Measurements from ENCODE around the gene WFS1.

WFS1 gene

DNA sequence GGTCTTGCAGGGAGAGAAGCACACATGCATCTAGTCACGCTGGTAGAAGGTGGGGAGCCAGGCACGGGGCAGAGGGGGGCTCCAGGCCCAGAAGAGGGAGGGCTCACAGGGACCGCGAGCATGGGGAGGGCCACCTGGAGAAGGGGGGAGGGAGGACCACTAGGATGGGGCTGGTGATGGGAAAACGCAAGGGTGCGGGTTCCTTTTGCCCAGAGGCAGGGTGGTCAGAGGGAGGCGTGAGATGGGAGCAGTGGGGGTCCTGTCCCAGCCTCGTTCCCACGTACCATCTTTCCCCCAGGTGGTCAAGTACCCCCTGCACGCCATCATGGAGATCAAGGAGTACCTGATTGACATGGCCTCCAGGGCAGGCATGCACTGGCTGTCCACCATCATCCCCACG, 30.7 kb downstream of the WFS1 start:
- no peak for DNase-seq (ENCODE audit: low read depth)

DNA sequence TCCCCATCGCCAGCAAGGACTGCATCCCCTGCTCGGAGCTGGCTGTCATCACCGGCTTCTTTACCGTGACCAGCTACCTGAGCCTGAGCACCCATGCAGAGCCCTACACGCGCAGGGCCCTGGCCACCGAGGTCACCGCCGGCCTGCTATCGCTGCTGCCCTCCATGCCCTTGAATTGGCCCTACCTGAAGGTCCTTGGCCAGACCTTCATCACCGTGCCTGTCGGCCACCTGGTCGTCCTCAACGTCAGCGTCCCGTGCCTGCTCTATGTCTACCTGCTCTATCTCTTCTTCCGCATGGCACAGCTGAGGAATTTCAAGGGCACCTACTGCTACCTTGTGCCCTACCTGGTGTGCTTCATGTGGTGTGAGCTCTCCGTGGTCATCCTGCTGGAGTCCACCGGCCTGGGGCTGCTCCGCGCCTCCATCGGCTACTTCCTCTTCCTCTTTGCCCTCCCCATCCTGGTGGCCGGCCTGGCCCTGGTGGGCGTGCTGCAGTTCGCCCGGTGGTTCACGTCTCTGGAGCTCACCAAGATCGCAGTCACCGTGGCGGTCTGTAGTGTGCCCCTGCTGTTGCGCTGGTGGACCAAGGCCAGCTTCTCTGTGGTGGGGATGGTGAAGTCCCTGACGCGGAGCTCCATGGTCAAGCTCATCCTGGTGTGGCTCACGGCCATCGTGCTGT, 31.5 kb downstream of the WFS1 start:
- no peak for DNase-seq (ENCODE audit: low read depth)

GRCh38 chr4:6301732-6302442, 32.2 kb downstream of the WFS1 start:
- no peak for DNase-seq (ENCODE audit: low read depth)

GRCh38 chr4:6302869-6303268, 33.2 kb downstream of the WFS1 start:
- DNase-seq (ENCODE audit: low read depth) = no peak

DNA sequence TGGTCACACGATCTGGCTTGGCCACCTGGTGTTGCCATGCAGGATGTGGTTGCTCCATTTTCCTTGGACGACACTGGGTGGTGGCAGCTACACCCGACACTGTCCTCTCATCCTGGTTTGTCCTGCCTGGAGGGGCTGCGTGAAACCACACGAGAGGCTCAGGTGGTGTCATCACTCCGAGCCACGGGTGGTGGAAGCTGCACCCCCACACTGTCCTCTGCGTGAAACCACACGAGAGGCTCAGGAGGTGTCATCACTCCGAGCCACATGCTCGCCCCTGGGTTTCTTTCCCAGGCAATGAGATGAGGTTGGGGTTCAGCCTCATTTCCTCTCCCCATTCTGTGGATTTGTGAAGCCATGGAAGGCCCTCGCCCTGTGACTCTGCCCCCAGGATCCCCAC, 34.3 kb downstream of the WFS1 start:
- no peak for DNase-seq (ENCODE audit: low read depth)

- no peak for DNase-seq (ENCODE audit: low read depth)
Measured at GRCh38 chr4:6306299-6306698, 36.6 kb downstream of the WFS1 start.

- DNase-seq (ENCODE audit: low read depth) = no peak
Measured at GRCh38 chr4:6307230-6307629, 37.6 kb downstream of the WFS1 start.

- DNase-seq (ENCODE audit: low read depth) = no peak
Measured at GRCh38 chr4:6307891-6308290, 38.2 kb downstream of the WFS1 start.

DNA sequence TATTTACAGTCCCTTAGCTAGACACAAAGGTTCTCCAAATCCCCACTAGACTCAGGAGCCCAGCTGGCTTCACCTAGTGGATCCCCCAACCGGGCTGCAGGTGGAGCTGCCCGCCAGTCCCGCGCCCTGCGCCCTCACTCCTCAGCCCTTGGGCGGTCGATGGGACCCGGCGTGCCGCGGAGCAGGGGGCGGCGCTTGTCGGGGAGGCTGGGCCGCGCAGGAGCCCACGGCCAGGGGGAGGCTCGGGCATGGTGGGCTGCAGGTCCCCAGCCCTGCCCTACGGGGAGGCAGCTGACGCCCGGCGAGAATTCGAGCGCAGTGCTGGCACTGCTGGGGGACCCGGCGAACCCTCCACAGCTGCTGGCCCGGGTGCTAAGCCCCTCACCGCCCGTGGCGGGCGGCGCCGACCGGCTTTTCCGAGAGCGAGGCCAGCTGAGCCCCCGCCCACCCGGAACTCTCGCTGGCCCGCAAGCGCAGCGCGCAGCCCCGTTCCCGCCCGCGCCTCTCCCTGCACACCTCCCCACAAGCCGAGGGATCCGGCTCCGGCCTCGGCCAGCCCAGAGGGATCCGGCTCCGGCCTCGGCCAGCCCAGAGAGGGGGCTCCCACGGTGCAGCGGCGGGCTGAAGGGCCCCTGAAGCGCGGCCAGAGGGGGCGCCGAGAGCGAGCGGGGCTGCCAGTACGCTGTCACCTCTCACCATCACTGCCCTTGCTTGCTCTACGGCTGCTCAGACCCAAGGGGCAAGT, 39.4 kb downstream of the WFS1 start:
- DNase-seq (ENCODE audit: low read depth) = no peak

GRCh38 chr4:6309777-6310176, 40.1 kb downstream of the WFS1 start:
- no peak for DNase-seq (ENCODE audit: low read depth)

- DNase-seq (ENCODE audit: low read depth) = no peak
Measured at GRCh38 chr4:6313216-6313615, 43.6 kb downstream of the WFS1 start.

GRCh38 chr4:6316461-6317003, 46.9 kb downstream of the WFS1 start:
- DNase-seq (ENCODE audit: low read depth) = no peak

DNA sequence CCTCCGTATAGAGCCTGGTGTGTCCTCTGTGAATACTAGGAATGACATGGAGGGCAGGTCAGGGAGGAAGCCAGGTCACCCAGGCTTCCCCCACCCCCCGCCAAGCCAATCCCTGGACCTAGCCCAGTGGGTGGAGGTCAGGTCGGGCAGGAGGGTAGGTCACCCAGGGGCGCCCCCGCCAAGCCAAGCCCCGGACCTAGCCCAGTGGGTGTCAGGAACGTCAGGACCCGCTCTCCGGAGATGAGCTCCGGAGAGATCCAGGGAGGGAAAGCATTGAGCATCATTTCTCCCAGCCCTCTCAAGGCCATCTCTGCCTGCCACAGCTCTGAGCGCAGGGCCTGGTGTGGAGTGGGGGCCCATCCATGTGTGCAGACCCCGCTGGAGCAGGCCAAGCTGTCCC, 48.6 kb downstream of the WFS1 start:
- DNase-seq (ENCODE audit: low read depth) = no peak

- no peak for DNase-seq (ENCODE audit: low read depth)
Measured at GRCh38 chr4:6319530-6320150, 50.0 kb downstream of the WFS1 start.

DNA sequence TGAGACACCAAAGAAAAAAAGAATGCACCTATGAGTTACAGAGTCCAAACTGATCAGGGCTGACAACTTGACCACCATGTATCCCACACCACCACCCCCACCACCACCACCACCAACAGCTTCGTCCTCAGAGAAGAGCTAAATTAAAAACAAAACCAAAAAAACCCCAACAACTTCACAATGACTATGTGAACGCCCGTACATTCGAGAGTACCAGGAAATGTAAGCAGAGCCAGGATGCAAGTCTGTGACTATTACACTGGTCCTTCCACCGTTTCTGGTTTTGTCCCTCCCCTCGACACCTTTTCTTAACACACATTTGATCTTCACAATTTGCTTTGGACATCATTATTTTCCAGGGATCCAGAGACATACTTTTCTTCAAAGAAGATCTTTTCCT, 51.0 kb downstream of the WFS1 start:
- DNase-seq (ENCODE audit: low read depth) = no peak

- no peak for DNase-seq (ENCODE audit: low read depth)
Measured at GRCh38 chr4:6321361-6321760, 51.7 kb downstream of the WFS1 start.

DNA sequence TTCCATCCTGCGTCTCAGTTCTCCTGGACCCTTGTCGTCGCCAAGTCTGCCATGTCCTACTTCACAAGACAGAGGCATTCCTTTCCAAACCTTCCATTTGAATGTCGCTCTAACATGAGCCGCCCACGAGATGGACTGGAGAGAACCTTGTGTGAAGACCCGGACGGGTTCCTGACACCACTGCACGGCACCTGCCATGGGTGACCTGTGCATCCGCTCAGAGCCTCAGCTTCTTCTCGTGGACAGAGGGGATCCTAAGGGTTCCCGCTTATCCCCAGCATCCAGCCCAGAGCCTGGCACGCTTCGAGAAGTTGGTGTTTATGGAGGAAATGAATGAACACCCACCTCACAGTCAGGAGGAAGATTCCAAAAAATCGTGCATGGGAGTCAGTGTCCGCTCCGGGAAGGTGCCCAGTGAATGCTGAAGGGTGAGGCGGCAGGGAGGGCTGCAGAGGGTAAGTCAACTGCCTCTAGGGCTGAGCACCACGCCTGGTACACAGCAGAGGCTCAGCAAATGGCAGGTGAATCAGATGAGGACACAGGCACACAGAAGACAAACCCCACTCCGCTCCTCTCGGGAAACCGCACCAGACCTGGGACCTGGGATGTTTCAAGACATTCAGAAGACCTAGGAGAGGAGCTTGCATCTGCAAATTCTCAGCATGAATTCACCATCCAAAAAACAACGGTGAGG, 52.6 kb downstream of the WFS1 start:
- no peak for DNase-seq (ENCODE audit: low read depth)

GRCh38 chr4:6322761-6323566, 53.3 kb downstream of the WFS1 start:
- DNase-seq (ENCODE audit: low read depth) = no peak

DNA sequence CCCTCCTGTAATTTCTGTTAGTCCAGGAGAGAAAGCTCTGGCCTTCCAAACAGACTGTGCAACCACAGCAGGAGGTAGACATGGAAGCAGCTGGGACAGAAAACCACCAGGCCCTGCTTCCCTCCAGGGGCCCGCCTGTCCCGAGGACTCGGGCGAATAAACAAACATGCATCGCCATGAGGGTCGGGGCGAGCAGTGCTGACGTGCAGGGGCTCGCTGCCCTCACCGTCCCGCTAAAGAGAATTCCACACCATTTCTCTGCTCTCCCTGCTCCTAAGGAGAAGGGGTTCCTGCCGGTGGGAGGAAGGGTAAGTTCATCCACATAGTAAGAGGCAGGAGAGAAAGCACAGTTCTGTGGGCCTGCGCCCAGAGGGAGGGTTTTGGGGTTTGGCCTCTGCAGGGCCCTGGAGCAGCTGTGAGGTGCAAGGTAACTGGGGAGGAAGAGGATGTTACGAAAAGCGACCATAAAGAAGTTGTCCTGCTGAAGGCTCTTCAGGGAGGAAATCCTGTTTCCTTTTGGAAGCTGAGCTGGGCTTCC, 54.9 kb downstream of the WFS1 start:
- no peak for DNase-seq (ENCODE audit: low read depth)

DNA sequence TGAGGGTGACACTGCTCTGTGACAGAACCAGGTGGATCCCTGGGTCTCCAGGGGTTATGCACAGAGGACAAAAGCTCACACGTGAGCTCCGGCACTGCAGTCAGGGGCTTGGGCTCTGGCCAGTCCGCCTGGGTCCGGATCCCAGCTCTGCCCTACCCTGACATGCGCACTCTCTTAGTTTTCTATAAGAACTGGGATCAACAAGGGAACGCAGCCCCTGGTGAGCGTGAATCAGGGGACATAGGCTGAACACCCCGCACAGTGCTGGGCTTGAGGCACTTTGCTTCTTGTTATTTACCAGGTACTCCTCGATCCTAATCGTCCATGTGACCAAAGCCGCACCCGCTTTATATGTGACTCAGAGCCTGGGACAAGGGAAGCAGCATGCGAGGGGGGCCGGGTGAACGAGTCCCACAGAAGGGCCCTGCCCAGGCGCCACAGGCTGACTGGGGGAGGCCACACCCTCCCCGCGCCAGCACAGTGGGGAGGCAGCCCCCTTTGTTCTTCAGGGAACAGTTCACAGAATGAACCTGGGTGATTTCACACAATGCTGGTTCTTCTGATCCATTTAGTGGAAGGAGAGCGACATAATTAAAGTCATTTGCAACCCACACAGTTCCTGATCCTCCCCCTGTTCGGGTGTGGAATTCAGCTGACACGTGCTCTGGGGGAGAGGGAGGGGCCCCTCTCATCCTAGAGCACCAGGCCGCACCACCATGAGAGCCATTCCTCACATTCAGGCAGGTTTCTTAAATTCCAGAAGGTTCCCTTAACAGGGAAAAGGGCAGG, 55.5 kb downstream of the WFS1 start:
- DNase-seq (ENCODE audit: low read depth) = no peak

All from activated T-helper 1 cell treated with Interleukin-2 at 50 U/mL for 16 hours (primary cell).